K562 (cell line): ENCODE measurements around the gene TUT4. TPM values are rescaled to one million over a fixed set of nuclear protein-coding genes. Genes with fewer than 3 reads are reported as not detected.
A peak's percentile ranks its signal among the peaks of the same experiment; 100 is the strongest.

ENCODE experiments used
- CBFA2T3 ChIP-seq: fragments of 450-650 bp; IDR thresholded peaks from 2 replicates; pipeline ENCODE4 v1.6.1; 2017
- CEBPG ChIP-seq, 3 experiments: fragments of 200-800 bp in 1 of 3; sonication (Bioruptor generic) in 1 of 3; sonication (generic) in 1 of 3; formaldehyde crosslinking in 1 of 3; IDR thresholded peaks in 2 of 3; conservative IDR thresholded peaks in 1 of 3; 2 replicates each; pipeline versions ENCODE4 v1.6.1 to v1.8.0; 2016 to 2022; ENCODE audit warnings: missing compliant biosample characterization in 2 of 3, missing genetic modification characterization in 2 of 3, mild to moderate bottlenecking in 1 of 3, missing genetic modification reagents in 1 of 3
- E2F4 ChIP-seq: sonication (generic); formaldehyde crosslinking; IDR thresholded peaks from 2 replicates; pipeline ENCODE4 v1.8.0; 2022; ENCODE audit warnings: mild to moderate bottlenecking, low read depth, missing genetic modification reagents
- FIP1L1 ChIP-seq: fragments of 200-400 bp; formaldehyde crosslinking; IDR thresholded peaks from 2 replicates; pipeline ENCODE4 v1.6.1; 2018; ENCODE audit warnings: mild to moderate bottlenecking, low read depth, low read length; ENCODE audit not compliant: poor library complexity, severe bottlenecking
- FOXA1 ChIP-seq: fragments of 450-650 bp; IDR thresholded peaks from 2 replicates; pipeline ENCODE4 v1.6.1; 2016; ENCODE audit warnings: mild to moderate bottlenecking, borderline replicate concordance
- KDM1A ChIP-seq, 2 experiments: fragments of 450-650 bp; IDR thresholded peaks; 2 replicates each; pipeline ENCODE4 v1.6.1; 2016; ENCODE audit warnings: mild to moderate bottlenecking in 2 of 2
- LEF1 ChIP-seq: fragments of 450-650 bp; IDR thresholded peaks from 2 replicates; pipeline ENCODE4 v1.6.1; 2016; ENCODE audit warnings: mild to moderate bottlenecking
- NCOA6 ChIP-seq: fragments of 450-650 bp; IDR thresholded peaks from 2 replicates; pipeline ENCODE4 v1.6.1; 2017; ENCODE audit warnings: mild to moderate bottlenecking
- NFXL1 ChIP-seq: fragments of 450-650 bp; formaldehyde crosslinking; IDR thresholded peaks from 2 replicates; pipeline ENCODE4 v1.4.0; 2021; ENCODE audit warnings: mild to moderate bottlenecking
- OTX1 ChIP-seq: fragments of 450-650 bp; formaldehyde crosslinking; IDR thresholded peaks from 2 replicates; pipeline ENCODE4 v1.4.0; 2022; ENCODE audit warnings: mild to moderate bottlenecking
- PRMT5 ChIP-seq: sonication (generic); formaldehyde crosslinking; IDR thresholded peaks from 2 replicates; pipeline ENCODE4 v1.5.0; 2020; ENCODE audit warnings: missing genetic modification reagents
- RBM25 ChIP-seq: fragments of 200-400 bp; formaldehyde crosslinking; IDR thresholded peaks from 2 replicates; pipeline ENCODE4 v1.6.1; 2018; ENCODE audit warnings: low read length, low read depth, moderate library complexity; ENCODE audit not compliant: severe bottlenecking
- TAL1 ChIP-seq: fragments of 450-650 bp; IDR thresholded peaks from 2 replicates; pipeline ENCODE4 v1.6.1; 2016; ENCODE audit warnings: mild to moderate bottlenecking
- U2AF1 ChIP-seq: fragments of 200-400 bp; formaldehyde crosslinking; optimal IDR thresholded peaks from 2 replicates; pipeline ENCODE3; 2017; ENCODE audit warnings: mild to moderate bottlenecking, low read depth, low read length, moderate library complexity
- ZBTB17 ChIP-seq: fragments of 450-650 bp; formaldehyde crosslinking; IDR thresholded peaks from 2 replicates; pipeline ENCODE4 v1.4.0; 2020; ENCODE audit warnings: mild to moderate bottlenecking
- ZNF639 ChIP-seq, 2 experiments: fragments of 200-800 bp in 1 of 2; sonication (Bioruptor generic) in 1 of 2; sonication (generic) in 1 of 2; formaldehyde crosslinking in 1 of 2; IDR thresholded peaks in 1 of 2; conservative IDR thresholded peaks in 1 of 2; 2 replicates each; pipeline versions ENCODE4 v1.5.0 to v1.6.1; 2016 to 2020; ENCODE audit warnings: missing compliant biosample characterization in 1 of 2, missing genetic modification characterization in 1 of 2, missing genetic modification reagents in 1 of 2
- polyA plus RNA-seq, 8 experiments: library from polyadenylated mRNA; depleted of rRNA in 4 of 8; stranded (reverse) in 5 of 8; unstranded in 3 of 8; fragments of >200 nt; fragmentation: Nextera tagmentation in 2 of 8; fragmentation: Illumina TruSeq in 1 of 8; extraction: Ambion mirVana in 2 of 8; extraction: Trizol in 1 of 8; gene quantifications; 2 replicates each; pipeline versions ENCODE4 v1.2.1 to v1.2.3, GENCODE V29; 2011 to 2014; ENCODE audit warnings: inconsistent platforms in 1 of 8, missing spikeins in 1 of 8
- total RNA-seq, 7 experiments: library from RNA; depleted of rRNA in 6 of 7; stranded (reverse); fragments of >200 nt in 6 of 7; fragmentation: Illumina TruSeq in 2 of 7; extraction: Trizol in 2 of 7; gene quantifications; 2 replicates each; pipeline versions ENCODE4 v1.2.1 to v1.2.3, GENCODE V29; 2011 to 2021; ENCODE audit warnings: low replicate concordance in 1 of 7
- TF ChIP-seq, protein P1 (sequence below): sonication (generic); formaldehyde crosslinking; IDR thresholded peaks from 2 replicates; pipeline ENCODE4 v1.8.0; 2022; ENCODE audit warnings: missing genetic modification reagents, mild to moderate bottlenecking, borderline replicate concordance
- TF ChIP-seq, protein P2 (sequence below): fragments of 450-650 bp; IDR thresholded peaks from 2 replicates; pipeline ENCODE4 v1.7.1; 2018; ENCODE audit warnings: mild to moderate bottlenecking, low read depth; ENCODE audit not compliant: partially characterized antibody
- TF ChIP-seq, protein P3 (sequence below): IDR thresholded peaks from 2 replicates; pipeline ENCODE4 v1.6.1; 2011; ENCODE audit not compliant: insufficient read length; ENCODE audit errors: extremely low read depth
- TF ChIP-seq, protein P4 (sequence below), 2 experiments: fragments of 450-650 bp in 1 of 2; sonication (generic) in 1 of 2; formaldehyde crosslinking in 1 of 2; IDR thresholded peaks in 1 of 2; conservative IDR thresholded peaks in 1 of 2; 2 replicates each; pipeline versions ENCODE4 v1.6.1 to v1.8.1; 2016 to 2023; ENCODE audit warnings: mild to moderate bottlenecking in 2 of 2, moderate library complexity in 2 of 2, inconsistent platforms in 1 of 2, missing genetic modification reagents in 1 of 2

TUT4 gene
- total and polyA plus RNA-seq, 9 of the 15 experiments (the other 6 are each of a cell fraction or from before 2014, with no cell fraction given): 15.8 to 53.5 (median 36.7) TPM

GRCh38 chr1:52424813-52425212 is 128.1 kb downstream of the TUT4 start (continued):
- TF ChIP-seq CBFA2T3 (no peak), E2F4 (CRISPR knock-in tag) (no peak), PRMT5 (CRISPR knock-in tag) (no peak), NCOA6 (no peak), CEBPG (CRISPR knock-in tag; IDR thresholded peaks at IDR 0.05) (no peak), CEBPG (tag; conservative IDR thresholded peaks at IDR 0.05 in 1 of 2, IDR thresholded peaks at IDR 0.05 in 1 of 2) (peak in 1 of 2 experiments; percentile 70; a peak in 2 of 4 replicates), ZNF639 (CRISPR knock-in tag; conservative IDR thresholded peaks at IDR 0.05 in 1 of 2, IDR thresholded peaks at IDR 0.05 in 1 of 2) (no peak), FIP1L1 (no peak), LEF1 (0 out of 2 replicates have a peak, but pooled peaks have one; percentile 30), FOXA1 (no peak), U2AF1 (no peak), NFXL1 (no peak), KDM1A (IDR thresholded peaks at IDR 0.05) (no peak), RBM25 (no peak), ZBTB17 (CRISPR knock-in tag) (no peak), OTX1 (peak; percentile 77; the same call in 1 of the 2 replicates), TAL1 (no peak)
- TF ChIP-seq, protein P1, sequence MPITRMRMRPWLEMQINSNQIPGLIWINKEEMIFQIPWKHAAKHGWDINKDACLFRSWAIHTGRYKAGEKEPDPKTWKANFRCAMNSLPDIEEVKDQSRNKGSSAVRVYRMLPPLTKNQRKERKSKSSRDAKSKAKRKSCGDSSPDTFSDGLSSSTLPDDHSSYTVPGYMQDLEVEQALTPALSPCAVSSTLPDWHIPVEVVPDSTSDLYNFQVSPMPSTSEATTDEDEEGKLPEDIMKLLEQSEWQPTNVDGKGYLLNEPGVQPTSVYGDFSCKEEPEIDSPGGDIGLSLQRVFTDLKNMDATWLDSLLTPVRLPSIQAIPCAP (CRISPR knock-in tag): no peak
- TF ChIP-seq, protein P2, sequence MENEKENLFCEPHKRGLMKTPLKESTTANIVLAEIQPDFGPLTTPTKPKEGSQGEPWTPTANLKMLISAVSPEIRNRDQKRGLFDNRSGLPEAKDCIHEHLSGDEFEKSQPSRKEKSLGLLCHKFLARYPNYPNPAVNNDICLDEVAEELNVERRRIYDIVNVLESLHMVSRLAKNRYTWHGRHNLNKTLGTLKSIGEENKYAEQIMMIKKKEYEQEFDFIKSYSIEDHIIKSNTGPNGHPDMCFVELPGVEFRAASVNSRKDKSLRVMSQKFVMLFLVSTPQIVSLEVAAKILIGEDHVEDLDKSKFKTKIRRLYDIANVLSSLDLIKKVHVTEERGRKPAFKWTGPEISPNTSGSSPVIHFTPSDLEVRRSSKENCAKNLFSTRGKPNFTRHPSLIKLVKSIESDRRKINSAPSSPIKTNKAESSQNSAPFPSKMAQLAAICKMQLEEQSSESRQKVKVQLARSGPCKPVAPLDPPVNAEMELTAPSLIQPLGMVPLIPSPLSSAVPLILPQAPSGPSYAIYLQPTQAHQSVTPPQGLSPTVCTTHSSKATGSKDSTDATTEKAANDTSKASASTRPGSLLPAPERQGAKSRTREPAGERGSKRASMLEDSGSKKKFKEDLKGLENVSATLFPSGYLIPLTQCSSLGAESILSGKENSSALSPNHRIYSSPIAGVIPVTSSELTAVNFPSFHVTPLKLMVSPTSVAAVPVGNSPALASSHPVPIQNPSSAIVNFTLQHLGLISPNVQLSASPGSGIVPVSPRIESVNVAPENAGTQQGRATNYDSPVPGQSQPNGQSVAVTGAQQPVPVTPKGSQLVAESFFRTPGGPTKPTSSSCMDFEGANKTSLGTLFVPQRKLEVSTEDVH: peak; percentile 28
- TF ChIP-seq, protein P3, sequence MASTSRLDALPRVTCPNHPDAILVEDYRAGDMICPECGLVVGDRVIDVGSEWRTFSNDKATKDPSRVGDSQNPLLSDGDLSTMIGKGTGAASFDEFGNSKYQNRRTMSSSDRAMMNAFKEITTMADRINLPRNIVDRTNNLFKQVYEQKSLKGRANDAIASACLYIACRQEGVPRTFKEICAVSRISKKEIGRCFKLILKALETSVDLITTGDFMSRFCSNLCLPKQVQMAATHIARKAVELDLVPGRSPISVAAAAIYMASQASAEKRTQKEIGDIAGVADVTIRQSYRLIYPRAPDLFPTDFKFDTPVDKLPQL: no peak
- TF ChIP-seq, protein P4, sequence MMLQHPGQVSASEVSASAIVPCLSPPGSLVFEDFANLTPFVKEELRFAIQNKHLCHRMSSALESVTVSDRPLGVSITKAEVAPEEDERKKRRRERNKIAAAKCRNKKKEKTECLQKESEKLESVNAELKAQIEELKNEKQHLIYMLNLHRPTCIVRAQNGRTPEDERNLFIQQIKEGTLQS (IDR thresholded peaks at IDR 0.05): peak; percentile 42; the same call in 1 of the 2 replicates
- TF ChIP-seq, protein P4 (CRISPR knock-in tag; conservative IDR thresholded peaks at IDR 0.05): no peak
